HEK293T (cell line): Measurements from ENCODE around the gene PRKCH.
"Not testable (repeated sequence)": the region's sequence is repeated elsewhere in the genome, so short reads cannot be mapped to it uniquely, and the experiment has no call there.

ENCODE experiments used
- CTCF ChIA-PET: fragments of 350-600 bp; formaldehyde crosslinking; extraction: SDS; loops from one replicate; lab custom pipeline; 2021; ENCODE audit warnings: antibody characterized with exemption, inconsistent platforms; lab: Yijun Ruan, JAX
- POLR2A ChIA-PET: fragments of 350-600 bp; formaldehyde crosslinking; extraction: SDS; loops from one replicate; lab custom pipeline; 2020; ENCODE audit warnings: antibody characterized with exemption, inconsistent platforms; lab: Yijun Ruan, JAX
- DNase-seq: peaks from one replicate; pipeline ENCODE4 v3.0.0; 2012; ENCODE audit warnings: mixed read lengths; ENCODE audit errors: extremely low spot score
- ARNT ChIP-seq: fragments of 450-650 bp; IDR thresholded peaks from 2 replicates; pipeline ENCODE4 v1.6.1; 2017; ENCODE audit warnings: mild to moderate bottlenecking
- BHLHE40 ChIP-seq: fragments of 450-650 bp; IDR thresholded peaks from 2 replicates; pipeline ENCODE4 v1.6.1; 2016; ENCODE audit warnings: mild to moderate bottlenecking, moderate library complexity, borderline replicate concordance
- CTBP1 ChIP-seq: fragments of 450-650 bp; IDR thresholded peaks from 2 replicates; pipeline ENCODE4 v1.6.1; 2016; ENCODE audit warnings: borderline replicate concordance
- ELF4 ChIP-seq: fragments of 450-650 bp; IDR thresholded peaks from 2 replicates; pipeline ENCODE4 v1.6.1; 2017; ENCODE audit warnings: antibody characterized with exemption
- FOXA1 ChIP-seq: fragments of 450-650 bp; IDR thresholded peaks from 2 replicates; pipeline ENCODE4 v1.6.1; 2016; ENCODE audit warnings: mild to moderate bottlenecking
- FOXK2 ChIP-seq: fragments of 450-650 bp; IDR thresholded peaks from 2 replicates; pipeline ENCODE4 v1.6.1; 2016; ENCODE audit warnings: mild to moderate bottlenecking
- FOXM1 ChIP-seq: fragments of 450-650 bp; IDR thresholded peaks from 2 replicates; pipeline ENCODE4 v1.6.1; 2017; ENCODE audit warnings: mild to moderate bottlenecking, borderline replicate concordance
- L3MBTL2 ChIP-seq: fragments of 450-650 bp; conservative IDR thresholded peaks from 2 replicates; pipeline ENCODE4 v1.6.1; 2016; ENCODE audit warnings: mild to moderate bottlenecking
- LEF1 ChIP-seq: fragments of 450-650 bp; IDR thresholded peaks from 2 replicates; pipeline ENCODE4 v1.6.1; 2017; ENCODE audit warnings: mild to moderate bottlenecking, borderline replicate concordance
- NFRKB ChIP-seq: fragments of 450-650 bp; IDR thresholded peaks from 2 replicates; pipeline ENCODE4 v1.6.1; 2016; ENCODE audit warnings: mild to moderate bottlenecking, moderate library complexity
- SP1 ChIP-seq: fragments of 450-650 bp; IDR thresholded peaks from 2 replicates; pipeline ENCODE4 v1.6.1; 2017
- SUZ12 ChIP-seq: fragments of 450-650 bp; IDR thresholded peaks from 2 replicates; pipeline ENCODE4 v1.6.1; 2016; ENCODE audit warnings: mild to moderate bottlenecking
- TARDBP ChIP-seq: fragments of 450-650 bp; IDR thresholded peaks from 2 replicates; pipeline ENCODE4 v1.6.1; 2016
- ZNF384 ChIP-seq: fragments of 450-650 bp; IDR thresholded peaks from 2 replicates; pipeline ENCODE4 v1.6.1; 2016
- TF ChIP-seq, protein P1 (sequence below): fragments of 450-650 bp; IDR thresholded peaks from 2 replicates; pipeline ENCODE4 v1.6.1; 2016

PRKCH gene

DNA sequence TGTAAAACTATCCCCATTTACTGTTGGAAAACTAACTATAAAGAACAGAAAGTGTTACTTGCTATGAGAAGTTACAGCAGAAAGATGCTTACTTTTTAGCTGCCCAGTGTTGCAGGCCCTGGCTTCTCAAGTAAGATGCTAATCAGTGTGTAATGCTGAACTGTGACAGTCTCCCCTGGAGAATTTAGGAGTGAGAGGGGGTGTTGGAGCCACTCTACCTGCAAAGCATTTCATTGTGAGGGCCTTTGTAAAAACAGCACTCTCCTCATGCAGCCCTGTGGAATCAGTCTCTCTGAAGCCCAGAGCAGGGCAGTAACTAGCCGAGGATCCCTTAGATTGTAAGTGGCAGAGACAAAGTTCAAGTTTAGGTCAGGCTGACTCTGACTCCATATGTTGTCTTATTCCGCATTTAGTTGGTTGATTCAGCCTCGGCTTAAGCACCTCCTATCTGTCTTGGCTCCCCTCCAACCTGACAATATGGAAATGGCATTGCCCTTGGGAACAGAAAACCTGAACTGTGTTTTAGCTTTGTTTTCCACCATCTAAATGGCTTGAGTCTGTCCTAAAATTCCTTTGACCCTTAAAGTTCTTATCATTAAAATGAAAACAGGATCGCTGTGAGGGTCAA lies 141.3 kb downstream of the PRKCH start:
- no peak for TF ChIP-seq ZNF384
- no peak for TF ChIP-seq BHLHE40
- no peak for TF ChIP-seq LEF1
- TF ChIP-seq, protein P1, sequence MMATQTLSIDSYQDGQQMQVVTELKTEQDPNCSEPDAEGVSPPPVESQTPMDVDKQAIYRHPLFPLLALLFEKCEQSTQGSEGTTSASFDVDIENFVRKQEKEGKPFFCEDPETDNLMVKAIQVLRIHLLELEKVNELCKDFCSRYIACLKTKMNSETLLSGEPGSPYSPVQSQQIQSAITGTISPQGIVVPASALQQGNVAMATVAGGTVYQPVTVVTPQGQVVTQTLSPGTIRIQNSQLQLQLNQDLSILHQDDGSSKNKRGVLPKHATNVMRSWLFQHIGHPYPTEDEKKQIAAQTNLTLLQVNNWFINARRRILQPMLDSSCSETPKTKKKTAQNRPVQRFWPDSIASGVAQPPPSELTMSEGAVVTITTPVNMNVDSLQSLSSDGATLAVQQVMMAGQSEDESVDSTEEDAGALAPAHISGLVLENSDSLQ: no peak
- TF ChIP-seq NFRKB: no peak
- TF ChIP-seq ARNT: no peak
- no peak for TF ChIP-seq TARDBP
- no peak for TF ChIP-seq FOXM1
- ChIA-PET CTCF (interaction anchor here (0.6 kb wide), 1 partner anchor 117 kb away, joined by 3 read pairs; no protein-coding TSS in a partner anchor), POLR2A (interaction anchor here (0.7 kb wide), 1 partner anchor 299 kb away, joined by 3 read pairs; no protein-coding TSS in a partner anchor)
- no peak for DNase-seq

DNA sequence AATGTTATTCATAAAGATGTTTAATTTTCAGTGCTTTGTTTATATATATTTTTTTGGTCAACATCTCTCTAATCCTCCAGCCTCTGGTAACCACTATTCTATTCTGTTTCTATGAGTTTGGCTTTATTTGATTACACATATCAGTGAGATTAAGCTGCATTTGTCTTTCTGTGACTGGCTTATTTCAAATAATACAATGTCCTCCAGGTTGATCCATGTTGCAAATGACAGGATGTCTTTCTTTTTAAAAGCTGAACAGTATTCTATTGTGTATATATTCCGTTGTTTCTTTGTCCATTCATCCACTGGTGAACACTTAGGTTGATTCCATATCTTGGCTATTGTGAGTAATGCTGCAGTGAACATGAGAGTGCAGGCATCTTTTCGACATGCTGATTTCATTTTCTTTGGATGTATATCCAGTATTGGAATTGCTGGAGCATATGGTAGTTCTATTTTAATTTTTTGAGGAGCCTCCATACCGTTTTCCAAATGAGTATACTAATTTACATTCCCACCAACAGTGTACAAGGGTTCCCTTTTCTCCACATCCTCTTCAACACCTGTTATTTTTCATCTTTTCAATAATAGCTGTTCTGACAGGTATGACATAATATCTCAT lies 142.4 kb downstream of the PRKCH start:
- DNase-seq: no peak
- no peak for TF ChIP-seq ZNF384
- TF ChIP-seq, protein P1: no peak
- TF ChIP-seq TARDBP: no peak
- no peak for TF ChIP-seq FOXM1
- TF ChIP-seq CTBP1: no peak
- POLR2A ChIA-PET: no interaction called here
- CTCF ChIA-PET: no interaction called here

DNA sequence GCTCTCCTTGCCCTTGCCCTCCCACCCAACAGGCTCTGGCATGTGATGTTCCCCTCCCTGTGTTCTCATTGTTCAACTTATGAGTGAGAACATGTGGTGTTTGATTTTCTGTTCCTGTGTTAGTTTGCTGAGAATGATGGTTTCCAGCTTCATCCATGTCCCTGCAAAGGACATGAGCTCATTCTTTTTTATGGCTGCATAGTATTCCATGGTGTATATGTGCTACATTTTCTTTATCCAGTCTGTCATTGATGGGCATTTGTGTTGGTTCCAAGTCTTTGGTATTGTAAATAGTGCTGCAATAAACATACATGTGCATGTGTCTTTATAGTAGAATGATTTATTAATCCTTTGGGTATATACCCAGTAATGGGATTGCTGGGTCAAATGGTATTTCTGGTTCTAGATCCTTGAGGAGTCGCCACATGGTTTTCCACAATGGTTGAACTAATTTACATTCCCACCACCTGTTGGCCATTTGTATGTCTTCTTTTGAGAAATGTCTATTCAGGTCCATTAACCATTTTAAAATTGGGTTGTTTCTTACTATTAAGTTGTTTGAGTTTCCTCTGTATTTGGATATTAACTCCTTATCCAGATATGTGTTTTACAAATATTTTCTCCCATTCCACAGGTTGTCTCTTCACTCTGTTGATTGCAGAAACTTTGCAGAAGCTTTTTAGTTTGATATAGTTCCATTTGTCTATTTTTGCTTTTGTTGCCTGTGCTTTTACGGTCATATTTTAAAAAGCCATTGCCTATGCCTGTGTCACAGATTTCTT lies 143.4 kb downstream of the PRKCH start:
- POLR2A ChIA-PET, DNase-seq, CTCF ChIA-PET: not testable (repeated sequence)

DNA sequence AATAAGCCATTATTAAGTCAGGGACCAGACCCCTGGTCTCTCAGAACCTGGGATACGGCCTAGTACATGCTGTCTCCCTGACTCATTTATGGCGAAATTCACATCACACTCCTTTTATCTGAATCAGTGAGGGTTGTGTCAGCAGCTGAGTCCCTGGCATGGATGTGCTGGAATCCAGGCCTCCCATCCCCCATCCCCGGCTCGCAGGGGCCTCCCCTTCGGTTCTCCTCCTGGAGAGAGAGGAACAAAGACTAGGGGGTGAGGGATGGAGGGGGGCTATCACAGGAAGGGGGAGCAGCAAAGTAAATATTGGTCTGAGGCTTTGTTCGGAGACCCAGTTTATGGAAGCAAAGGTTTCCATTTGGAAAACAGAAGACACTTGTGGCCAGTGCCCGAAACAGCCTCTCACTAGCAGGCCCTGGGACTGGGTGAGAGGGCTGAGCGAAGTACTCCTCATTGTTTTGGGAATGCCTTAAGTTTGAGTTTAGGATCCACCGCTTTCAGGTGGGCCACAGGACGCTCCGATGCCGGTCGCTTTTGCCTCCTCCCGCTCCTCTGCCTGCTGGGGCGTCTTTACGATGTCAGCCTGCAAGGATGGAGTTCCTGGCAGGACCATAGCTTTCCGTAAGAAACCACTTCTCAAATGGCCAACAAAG lies 145.0 kb downstream of the PRKCH start:
- no peak for DNase-seq
- POLR2A ChIA-PET: no interaction called here
- CTCF ChIA-PET: interaction anchor here (0.7 kb wide), 1 partner anchor 9 kb away, joined by 3 read pairs; no protein-coding TSS in a partner anchor
- TF ChIP-seq CTBP1 (no peak), L3MBTL2 (no peak), FOXM1 (no peak), FOXK2 (no peak), ARNT (no peak), ZNF384 (no peak), TARDBP (no peak), NFRKB (no peak), ELF4 (no peak), FOXA1 (no peak), BHLHE40 (no peak), LEF1 (no peak)
- TF ChIP-seq, protein P1: no peak

DNA sequence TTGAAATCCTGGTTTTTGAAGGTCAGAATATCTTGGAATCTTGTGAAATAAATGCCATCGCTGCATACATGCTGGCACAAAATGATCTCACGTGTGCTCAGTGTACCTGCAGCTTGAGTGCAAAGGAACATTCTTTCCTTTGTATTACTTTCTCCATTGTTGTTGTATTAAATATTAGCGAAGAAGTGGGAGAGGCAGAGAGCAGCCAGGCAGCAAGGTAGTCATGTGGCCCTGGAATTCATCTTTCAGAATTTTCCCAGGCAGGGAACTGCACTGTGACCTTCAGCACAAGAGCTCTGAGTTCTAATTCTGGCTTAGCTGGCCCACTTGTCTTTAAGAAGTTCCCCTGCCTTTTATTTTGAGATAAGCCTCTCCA lies 145.5 kb downstream of the PRKCH start:
- POLR2A ChIA-PET: no interaction called here
- CTCF ChIA-PET: interaction anchor here (0.7 kb wide), 1 partner anchor 8 kb away, joined by 3 read pairs; no protein-coding TSS in a partner anchor
- no peak for TF ChIP-seq ZNF384
- no peak for TF ChIP-seq SP1
- no peak for TF ChIP-seq CTBP1
- TF ChIP-seq NFRKB: no peak
- no peak for TF ChIP-seq SUZ12
- no peak for TF ChIP-seq L3MBTL2
- no peak for TF ChIP-seq FOXA1
- no peak for DNase-seq

DNA sequence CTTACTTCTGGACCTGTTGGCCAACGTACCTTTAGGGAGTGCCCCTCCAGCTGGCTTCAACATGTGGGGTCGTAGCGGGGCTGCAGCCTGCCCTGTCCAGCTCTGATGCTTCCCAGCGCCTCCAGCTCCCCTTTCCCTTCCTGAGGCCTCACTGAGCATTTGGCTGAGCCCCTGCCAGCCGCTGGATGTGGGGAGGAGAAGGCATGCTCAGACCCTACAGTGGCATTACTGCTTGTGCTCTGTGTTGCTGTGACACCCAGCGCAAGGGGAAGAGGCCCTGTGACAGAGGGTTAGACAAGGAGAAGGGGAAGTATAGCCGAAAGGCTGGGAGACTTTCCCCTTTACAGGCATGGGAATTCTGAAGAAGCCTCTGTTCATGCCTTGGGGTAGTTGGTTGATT lies 145.9 kb downstream of the PRKCH start:
- ChIA-PET CTCF (no interaction called here), POLR2A (no interaction called here)
- no peak for DNase-seq
- no peak for TF ChIP-seq FOXM1
